Measurements from ENCODE around the gene PCED1B.
"Not testable (repeated sequence)": the region's sequence is repeated elsewhere in the genome, so short reads cannot be mapped to it uniquely, and the experiment has no call there.

The PCED1B gene

GRCh38 chr12:47091009-47091408 lies 11.6 kb downstream of the PCED1B start:
- DNase-seq (ENCODE audit: low read depth) = no peak

GRCh38 chr12:47094804-47095203 lies 15.4 kb downstream of the PCED1B start:
- DNase-seq (ENCODE audit: low read depth) = no peak

- no peak for DNase-seq (ENCODE audit: low read depth)
Observed at GRCh38 chr12:47095446-47096236, 16.2 kb downstream of the PCED1B start.

GRCh38 chr12:47097276-47097896 lies 18.0 kb downstream of the PCED1B start:
- DNase-seq (ENCODE audit: low read depth) = no peak

GRCh38 chr12:47098099-47098498 lies 18.7 kb downstream of the PCED1B start:
- DNase-seq (ENCODE audit: low read depth) = no peak

GRCh38 chr12:47099610-47100009 lies 20.2 kb downstream of the PCED1B start:
- no peak for DNase-seq (ENCODE audit: low read depth)

GRCh38 chr12:47100160-47100559 lies 20.7 kb downstream of the PCED1B start:
- no peak for DNase-seq (ENCODE audit: low read depth)

- DNase-seq (ENCODE audit: low read depth) = no peak
Observed at GRCh38 chr12:47102406-47102805, 23.0 kb downstream of the PCED1B start.

GRCh38 chr12:47102845-47103651 lies 23.6 kb downstream of the PCED1B start:
- DNase-seq (ENCODE audit: low read depth) = no peak

- no peak for DNase-seq (ENCODE audit: low read depth)
Observed at GRCh38 chr12:47105914-47106674, 26.7 kb downstream of the PCED1B start.

GRCh38 chr12:47107446-47107845 lies 28.0 kb downstream of the PCED1B start:
- DNase-seq (ENCODE audit: low read depth) = no peak

- DNase-seq (ENCODE audit: low read depth) = no peak
Observed at GRCh38 chr12:47107926-47108325, 28.5 kb downstream of the PCED1B start.

- DNase-seq (ENCODE audit: low read depth) = no peak
Observed at GRCh38 chr12:47110011-47110541, 30.7 kb downstream of the PCED1B start.

- DNase-seq (ENCODE audit: low read depth) = no peak
Observed at GRCh38 chr12:47110718-47111391, 31.4 kb downstream of the PCED1B start.

- no peak for DNase-seq (ENCODE audit: low read depth)
Observed at GRCh38 chr12:47111392-47111778, 32.0 kb downstream of the PCED1B start.

GRCh38 chr12:47111854-47112253 lies 32.4 kb downstream of the PCED1B start:
- DNase-seq (ENCODE audit: low read depth) = no peak

- DNase-seq (ENCODE audit: low read depth) = no peak
Observed at GRCh38 chr12:47112679-47113078, 33.3 kb downstream of the PCED1B start.

GRCh38 chr12:47114481-47114892 lies 35.1 kb downstream of the PCED1B start:
- DNase-seq (ENCODE audit: low read depth) = no peak

GRCh38 chr12:47117305-47117704 lies 37.9 kb downstream of the PCED1B start:
- DNase-seq (ENCODE audit: low read depth) = not testable (repeated sequence)

- no peak for DNase-seq (ENCODE audit: low read depth)
Observed at GRCh38 chr12:47120736-47121135, 41.3 kb downstream of the PCED1B start.

GRCh38 chr12:47121146-47121545 lies 41.7 kb downstream of the PCED1B start:
- no peak for DNase-seq (ENCODE audit: low read depth)
